DMS 273 (cell line): ENCODE results near the gene KRT33A.
"Not testable (repeated sequence)": the region's sequence is repeated elsewhere in the genome, so short reads cannot be mapped to it uniquely, and the experiment has no call there.

Experiments used
- DNase-seq: peaks from one replicate; lab custom pipeline; 2025; ENCODE audit not compliant: unreplicated experiment; lab: John Stamatoyannopoulos, UW

Gene KRT33A

DNA sequence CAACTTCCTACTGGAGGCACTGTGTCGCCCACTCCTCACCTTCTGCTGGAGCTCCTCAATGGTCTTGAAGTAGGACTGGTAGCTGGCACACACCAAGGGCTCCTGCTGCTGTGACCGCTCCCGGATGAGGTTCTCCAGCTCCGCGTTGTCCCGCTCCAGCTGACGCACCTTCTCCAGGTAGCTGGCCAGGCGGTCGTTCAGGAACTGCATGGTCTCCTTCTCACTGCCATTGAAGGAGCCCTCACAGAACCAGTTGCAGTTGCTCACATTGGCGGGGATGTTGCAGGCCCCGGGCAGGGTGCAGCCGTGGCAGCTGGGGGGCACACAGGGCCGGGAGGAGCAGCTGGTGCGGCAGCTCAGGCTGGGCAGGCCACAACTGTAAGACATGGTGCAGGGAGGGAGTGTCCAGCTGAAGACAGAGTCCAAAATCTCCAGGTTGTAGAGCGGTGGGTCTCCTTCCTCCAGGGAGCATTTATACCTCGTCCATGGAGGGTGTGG is at the start of gene KRT33A:
KRT33A (minus strand) TSS at position 448 of the 498 bp plus-strand sequence; CDS start at position 387, 61 bp downstream.
- not testable (repeated sequence) for DNase-seq

DNA sequence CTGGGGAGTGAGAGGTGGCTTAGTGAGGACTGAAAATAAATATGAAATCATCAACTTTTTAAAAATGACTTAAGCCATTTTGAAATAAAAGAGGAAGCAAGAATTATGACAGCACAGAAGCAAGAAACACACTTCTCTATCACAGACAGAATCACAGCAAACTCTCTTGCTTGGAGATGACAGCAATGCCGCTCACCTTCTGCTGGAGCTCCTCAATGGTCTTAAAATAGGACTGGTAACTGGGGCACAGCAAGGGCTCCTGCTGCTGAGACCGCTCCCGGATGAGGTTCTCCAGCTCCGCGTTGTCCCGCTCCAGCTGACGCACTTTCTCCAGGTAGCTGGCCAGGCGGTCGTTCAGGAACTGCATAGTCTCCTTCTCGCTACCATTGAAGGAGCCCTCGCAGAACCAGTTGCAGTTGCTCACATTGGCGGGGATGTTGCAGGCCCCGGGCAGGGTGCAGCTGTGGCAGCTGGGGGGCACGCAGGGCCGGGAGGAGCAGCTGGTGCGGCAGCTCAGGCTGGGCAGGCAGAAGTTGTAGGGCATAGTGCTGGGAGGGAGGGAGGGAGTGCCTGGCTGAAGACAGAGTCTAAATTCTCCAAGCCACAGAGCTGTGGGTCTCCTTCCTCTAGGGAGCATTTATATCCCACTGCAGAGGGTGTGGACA is 46.5 kb upstream of the KRT33A start, which contains the start of gene KRT31:
KRT31 (minus strand) TSS at position 613 of the 665 bp plus-strand sequence; CDS start at position 544, 69 bp downstream.
- no peak for DNase-seq

DNA sequence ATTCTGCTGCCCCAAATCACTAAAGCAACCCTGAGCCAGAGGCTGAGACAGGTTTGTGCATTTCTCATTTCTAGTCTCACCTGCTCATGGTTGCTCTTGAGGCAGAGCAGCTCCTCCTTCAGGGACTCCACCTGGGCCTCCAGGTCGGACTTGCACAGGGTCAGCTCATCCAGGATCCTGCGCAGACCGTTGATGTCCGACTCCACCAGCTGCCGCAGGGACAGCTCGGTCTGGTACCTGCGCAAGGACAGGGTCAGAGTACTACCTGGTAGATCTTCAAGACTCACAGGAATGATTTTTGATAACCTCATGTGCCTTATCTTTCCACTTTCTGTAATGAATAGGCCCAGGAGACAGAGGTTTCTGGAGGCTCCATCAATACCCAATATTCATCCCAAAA is 45.7 kb upstream of the KRT33A start:
- DNase-seq: no peak

DNA sequence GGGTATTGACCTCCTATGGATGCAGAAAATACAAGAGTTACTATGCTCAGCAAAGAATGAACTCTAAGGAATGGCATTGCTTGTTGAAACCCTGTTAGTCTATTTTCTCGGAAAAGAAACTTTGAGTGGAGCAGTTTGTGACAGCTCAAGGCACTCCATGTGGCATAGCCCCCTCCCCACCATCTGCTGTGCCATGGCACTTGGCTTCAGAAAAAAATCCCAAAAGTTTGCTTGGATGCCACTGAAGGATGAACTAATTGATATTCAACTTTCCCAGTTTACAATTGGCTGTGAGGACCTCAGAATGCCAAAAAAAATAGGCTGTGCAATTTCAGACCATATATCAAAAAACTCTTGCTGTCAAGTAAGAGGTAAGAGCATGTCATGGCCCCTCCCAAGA is 45.0 kb upstream of the KRT33A start:
- no peak for DNase-seq

DNA sequence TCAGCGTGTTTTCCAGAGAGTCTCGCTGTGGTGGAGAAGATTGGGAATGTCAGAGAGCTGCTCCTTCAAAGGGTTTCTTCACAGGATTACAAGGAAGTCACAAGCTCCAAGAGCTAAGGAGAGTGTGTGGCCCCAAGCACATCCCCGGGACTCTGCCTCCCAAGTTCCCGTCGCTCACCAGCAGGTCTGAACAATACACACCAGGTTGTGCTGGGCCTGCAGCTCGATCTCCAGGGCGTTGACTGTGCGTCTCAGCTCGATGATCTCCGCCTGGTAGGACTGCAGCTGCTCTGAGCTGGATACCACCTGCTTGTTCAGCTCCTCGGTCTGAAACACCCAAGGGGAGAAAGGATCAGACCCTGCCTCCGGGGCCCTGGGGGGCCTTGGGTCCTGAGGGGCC is 44.4 kb upstream of the KRT33A start:
- DNase-seq: not testable (repeated sequence)

DNA sequence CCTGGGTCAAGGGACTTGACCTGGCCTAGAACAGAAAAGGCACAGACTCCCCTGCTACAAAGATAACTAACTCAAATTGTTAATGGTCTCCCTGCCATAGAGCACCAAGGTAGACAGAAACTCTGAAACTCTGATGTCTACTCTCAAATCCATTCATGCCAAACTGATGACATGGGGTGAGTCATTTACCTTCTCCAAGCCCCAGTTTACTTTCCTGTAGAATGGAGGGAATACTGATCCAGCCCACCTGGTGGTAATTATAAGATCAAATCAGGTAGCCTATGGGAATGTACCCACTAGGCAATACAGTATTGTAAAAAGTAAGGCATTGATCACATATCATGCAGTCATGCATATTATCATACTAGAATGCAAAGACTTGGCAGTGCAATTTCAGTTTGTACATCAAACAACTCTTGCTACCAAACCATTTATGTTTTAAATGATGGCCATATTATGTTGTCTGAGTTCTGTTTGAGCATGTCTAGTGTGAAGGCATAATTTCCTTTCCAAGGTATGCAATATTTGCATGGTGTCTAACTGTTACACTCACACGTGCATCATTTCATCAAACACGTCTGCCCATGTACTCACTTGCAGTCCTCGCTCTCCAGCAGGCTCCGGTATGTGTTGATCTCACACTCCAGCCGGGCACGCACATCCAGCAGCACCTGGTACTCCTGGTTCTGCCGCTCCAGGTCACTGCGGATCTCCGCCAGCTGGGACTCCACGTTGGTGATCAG is 43.8 kb upstream of the KRT33A start:
- DNase-seq: no peak

DNA sequence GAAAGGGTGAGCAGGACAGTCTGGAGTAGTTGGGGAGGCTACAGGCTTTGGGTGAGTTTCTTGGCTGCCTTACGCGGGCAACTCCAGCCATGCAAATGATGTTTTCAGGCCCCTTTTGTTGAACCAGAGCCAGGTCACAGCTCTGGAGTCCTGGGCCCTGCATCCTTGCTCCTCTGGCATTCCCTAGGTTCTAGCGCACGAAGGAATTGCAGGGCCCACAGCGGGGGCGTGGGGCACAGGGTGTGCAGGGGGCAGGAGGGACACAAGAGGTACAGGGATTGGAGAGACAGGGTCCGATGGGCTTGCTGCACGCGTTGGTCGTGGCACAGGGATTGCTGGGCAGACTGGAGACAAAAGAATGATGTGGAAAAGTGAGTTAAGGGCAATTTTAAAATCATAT is 43.2 kb upstream of the KRT33A start:
- DNase-seq: no peak

DNA sequence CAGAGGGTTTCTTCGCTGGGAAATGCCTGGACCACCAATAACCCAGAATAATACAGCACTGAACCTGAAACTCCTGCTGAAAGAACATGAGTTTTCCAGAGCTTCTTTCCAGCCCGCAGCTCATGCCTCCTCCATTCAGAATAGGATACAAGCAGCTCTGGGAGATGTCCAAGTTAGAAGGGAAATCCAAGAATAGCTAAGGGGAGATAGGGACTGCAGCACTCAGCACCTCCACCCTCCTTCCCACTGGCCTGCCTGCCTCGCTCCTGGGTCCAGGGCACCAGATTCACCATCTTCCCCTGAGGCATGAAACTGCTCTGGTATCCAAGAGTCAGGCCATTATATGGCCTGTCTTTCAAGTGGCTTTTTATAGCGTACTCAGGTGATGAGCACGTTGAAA is 42.7 kb upstream of the KRT33A start:
- DNase-seq: no peak

DNA sequence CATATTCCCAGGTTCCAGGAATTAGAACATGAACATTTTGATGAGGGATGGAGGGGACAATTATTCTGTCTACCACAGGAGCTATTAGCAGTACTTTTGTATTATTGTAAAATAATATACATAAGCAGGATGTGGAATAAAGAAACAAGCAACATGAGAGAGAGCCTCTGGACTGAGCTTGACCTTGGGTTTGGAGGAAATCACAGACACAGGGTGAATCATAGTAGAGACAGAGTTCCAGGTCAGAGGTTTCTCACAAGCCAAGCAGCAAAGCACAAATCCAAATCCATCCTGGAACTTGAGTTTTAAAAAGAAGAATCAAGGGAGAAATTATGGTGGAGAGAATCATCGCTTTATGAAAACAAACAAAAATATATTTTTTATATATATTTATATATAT is 41.6 kb upstream of the KRT33A start:
- no peak for DNase-seq

DNA sequence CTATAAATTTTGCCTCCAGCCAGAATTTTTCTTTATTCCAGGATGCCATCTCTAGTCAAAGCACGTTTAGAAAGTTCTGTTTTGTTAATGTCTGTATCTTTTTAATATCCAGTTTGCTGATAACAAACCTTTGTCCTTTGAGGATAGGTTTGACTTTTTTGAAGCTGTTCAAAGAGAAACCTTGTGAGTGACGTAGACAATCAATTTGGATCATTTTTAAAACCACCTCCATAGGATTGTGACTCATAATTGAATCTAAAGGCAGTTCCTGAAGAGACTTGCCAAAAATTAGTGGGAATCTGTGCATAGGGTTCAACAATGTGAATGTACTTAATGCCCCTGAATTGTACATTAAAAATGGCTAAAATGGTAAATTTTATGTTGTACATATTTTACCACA is 40.9 kb upstream of the KRT33A start:
- no peak for DNase-seq

DNA sequence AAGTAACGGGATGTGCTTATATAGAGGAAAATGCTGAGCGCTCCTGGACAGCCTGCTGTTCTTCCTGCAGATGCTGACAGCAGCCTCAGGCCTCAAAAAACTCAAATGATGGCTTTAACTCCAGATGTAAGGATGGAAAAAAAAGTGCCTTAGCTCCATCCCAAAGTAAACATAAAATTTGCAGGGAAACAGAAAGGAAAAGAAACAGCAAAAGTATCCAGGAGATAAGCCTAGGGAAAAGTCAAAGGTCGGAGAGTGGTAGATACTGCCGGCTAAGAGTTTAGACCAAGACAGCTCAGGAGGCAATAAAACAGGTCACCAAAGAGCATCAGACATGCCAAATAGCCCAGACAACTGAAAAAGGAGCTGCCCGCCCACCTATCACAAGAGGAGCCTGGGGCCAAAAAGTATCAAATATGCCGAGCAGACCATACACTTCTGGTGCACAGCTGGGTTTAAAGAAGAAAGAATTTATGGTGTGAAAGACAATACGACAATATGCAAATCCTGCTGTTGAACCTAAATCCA is 39.8 kb upstream of the KRT33A start:
- no peak for DNase-seq

DNA sequence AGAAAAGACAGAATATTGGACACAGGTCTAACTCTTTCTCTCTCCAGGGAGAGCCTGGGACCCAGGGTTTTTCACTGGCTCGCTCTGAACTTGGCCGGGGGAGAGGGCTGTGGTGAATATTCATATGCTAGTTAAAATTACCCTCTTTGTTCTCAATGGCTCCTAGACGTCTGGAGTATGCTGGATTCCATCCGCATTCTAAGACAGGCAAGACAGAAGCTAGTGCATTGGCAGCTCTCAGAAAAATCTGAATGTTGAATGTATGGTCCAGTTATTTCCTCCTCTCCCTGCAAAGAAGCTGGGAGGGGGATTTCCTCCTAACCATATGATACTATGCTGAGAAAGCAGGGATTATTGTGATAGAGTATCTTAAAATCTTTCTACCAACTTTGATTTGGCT is 37.0 kb upstream of the KRT33A start:
- DNase-seq: no peak

DNA sequence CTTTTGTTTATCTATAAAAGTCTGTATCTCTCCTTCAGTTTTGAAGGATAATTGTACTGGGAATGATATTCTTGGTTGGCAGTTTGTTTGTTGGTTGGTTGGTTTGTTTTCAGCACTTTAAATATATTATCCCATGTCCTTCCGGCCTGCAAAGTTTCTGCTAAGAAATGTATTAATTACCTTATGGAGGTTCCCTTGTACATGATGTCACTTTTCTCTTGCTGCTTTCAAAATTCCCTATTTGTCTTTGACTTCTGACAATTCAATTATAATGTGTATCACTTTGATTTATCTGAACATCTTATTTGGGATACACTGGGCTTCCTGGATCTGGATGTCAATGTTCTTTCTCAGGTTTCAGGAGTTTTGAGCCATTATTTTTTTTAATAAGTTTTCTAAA is 35.6 kb upstream of the KRT33A start:
- no peak for DNase-seq

DNA sequence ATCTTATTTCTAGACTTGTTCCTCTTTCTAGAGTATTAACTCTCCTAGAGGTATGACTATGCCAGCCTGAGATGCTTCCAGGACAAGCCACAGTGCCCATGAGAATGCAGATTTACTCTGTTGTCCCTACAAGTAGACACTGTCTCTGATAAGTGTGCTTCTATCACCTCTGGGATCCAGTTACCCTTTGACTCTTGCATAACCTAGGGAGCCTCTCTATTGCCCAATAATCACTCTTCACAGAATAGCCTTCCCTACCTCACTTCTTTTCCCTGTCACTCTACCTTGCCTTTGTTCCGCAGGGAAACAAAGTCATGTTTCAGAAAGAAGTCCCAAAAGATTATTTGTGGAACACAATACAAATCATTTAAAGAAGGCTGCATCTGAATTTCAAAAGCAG is 33.1 kb upstream of the KRT33A start:
- no peak for DNase-seq

DNA sequence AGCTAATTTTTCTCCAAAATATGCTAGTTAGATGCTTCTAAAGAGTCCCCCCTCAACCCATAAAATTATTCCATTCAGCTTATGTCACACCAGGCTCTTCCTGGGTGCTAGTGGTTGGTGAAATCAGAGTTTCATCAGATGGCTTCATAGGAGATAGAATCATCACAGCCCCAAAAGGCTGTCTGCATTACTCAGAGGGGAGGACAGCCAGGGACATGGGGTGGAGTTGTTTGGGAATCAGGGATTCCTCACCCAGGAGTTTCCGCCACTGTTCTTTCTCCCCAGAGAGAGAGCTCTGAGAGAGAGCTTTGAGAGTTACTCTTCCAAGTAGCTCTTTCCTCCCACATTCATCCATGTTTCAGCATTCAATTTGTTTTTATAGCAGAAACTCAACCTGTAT is 31.8 kb upstream of the KRT33A start:
- DNase-seq: no peak

DNA sequence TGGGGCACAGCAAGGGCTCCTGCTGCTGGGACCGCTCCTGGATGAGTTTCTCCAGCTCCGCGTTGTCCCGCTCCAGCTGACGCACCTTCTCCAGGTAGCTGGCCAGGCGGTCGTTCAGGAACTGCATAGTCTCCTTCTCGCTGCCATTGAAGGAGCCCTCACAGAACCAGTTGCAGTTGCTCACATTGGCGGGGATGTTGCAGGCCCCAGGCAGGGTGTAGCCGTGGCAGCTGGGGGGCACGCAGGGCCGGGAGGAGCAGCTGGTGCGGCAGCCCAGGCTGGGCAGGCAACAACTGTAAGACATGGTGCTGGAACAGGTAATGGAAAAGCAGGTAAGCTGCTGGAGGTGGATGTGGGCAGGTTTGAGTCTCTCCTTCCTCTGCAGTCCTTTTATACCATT is 31.3 kb upstream of the KRT33A start, which contains the start of gene KRT34:
KRT34 (minus strand) TSS at position 364 of the 400 bp plus-strand sequence; CDS start at position 304, 60 bp downstream.
- not testable (repeated sequence) for DNase-seq

DNA sequence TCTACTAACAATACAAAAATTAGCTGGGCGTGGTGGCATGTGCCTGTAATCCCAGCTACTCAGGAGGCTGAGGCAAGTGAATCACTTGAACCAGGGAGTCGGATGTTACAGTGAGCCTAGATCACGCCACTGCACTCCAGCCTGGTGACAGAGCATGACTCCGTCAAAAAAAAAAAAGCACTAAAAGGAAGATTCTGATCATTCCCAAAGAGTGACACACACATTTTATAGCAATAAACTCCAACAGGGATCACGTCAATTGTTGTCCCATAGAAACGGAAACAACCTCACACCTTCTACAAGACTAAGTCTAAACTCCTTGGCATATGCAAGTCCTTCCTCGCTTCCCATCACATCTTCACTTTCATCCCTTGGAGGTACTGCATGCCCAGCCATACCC is 29.5 kb upstream of the KRT33A start:
- DNase-seq: not testable (repeated sequence)

DNA sequence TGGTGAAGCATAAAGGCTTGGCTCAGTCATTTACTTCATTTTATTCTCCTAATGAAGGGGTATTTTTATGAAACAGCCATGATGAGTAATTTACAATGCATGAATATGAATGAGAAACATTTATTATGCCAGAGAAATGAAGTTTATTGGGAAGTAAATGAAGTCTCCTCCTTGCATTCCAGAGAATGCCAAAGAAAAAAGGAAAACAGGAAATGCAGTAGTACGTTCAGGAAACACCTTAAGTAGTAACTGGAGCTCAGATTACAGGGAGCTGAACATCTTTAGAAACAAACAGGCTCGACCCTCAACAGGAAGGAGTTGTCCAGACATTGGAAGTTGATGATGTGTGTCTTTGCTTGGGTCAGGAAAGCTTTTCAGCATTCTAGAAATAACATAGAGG is 26.9 kb upstream of the KRT33A start:
- no peak for DNase-seq

DNA sequence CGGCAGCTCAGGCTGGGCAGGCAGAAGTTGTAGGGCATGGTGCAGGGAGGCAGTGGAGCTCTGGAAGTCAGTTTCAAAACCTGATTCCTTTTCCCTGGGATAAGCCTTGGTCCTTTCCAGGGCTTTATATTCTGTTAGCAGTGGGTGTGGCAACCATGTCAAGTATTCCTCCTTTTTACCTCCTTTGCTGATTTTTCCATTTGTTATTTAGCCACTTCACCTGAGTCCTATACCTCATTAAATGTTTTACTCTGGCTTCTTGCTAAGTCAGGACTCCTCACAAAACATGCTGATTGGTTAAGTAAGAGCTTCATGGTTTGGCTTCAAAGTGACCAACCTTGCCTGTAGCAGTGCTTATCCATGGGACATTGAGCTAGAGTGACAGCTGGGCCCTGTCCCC is 19.1 kb upstream of the KRT33A start, which contains the start of gene KRT33B:
KRT33B (minus strand) TSS at position 101 of the 400 bp plus-strand sequence; CDS start at position 38, 63 bp downstream.
- DNase-seq: no peak

DNA sequence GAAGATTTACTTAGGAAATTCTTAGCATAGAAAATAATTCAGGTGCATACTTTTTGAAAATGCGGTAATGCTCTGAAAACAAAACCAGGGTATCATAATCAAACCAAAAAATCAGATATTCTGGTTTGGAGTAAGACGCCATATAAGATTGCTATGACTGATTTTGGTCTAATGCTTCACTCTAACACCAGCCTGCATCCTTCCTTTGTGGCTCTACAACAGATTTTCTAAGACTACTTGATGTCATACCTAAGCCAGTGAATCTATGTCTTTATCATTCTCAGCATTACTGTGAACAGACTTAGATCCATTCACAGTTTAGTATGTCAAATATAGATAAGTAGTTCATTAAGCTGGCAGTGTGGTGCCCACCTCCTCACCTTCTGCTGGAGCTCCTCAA is 18.4 kb upstream of the KRT33A start:
- no peak for DNase-seq

DNA sequence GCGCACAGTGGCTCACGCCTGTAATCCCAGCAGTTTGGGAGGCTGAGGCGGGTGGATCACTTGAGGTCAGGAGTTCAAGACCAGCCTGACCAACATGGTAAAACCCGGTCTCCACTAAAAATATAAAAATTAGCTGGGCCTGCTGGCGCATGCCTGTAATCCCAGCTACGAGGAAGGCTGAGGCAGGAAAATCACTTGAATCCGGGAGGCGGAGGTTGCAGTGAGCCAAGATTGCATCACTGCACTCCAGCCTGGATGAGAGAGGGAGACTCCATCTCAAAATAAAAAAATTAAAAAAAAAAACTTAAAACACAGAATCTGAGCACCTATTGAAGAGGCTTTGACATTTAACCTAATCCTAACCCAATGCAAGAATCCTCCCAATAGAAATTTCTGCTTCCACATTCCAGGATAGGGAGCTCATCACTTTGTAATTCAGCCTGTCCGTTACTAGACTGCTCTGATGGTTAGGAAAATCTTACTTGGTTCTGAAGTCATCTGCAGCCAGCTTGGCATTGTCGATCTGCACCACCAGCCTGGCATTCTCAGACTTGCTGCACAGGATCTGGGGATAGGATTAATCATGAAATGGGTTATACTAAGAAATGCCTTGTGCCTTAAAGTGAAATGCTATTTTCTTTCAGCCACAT is 16.9 kb upstream of the KRT33A start:
- no peak for DNase-seq
